Measurements from ENCODE around the gene NCR2.
A peak's percentile ranks its signal among the peaks of the same experiment; 100 is the strongest.

The NCR2 gene, protein sequence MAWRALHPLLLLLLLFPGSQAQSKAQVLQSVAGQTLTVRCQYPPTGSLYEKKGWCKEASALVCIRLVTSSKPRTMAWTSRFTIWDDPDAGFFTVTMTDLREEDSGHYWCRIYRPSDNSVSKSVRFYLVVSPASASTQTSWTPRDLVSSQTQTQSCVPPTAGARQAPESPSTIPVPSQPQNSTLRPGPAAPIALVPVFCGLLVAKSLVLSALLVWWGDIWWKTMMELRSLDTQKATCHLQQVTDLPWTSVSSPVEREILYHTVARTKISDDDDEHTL

DNA sequence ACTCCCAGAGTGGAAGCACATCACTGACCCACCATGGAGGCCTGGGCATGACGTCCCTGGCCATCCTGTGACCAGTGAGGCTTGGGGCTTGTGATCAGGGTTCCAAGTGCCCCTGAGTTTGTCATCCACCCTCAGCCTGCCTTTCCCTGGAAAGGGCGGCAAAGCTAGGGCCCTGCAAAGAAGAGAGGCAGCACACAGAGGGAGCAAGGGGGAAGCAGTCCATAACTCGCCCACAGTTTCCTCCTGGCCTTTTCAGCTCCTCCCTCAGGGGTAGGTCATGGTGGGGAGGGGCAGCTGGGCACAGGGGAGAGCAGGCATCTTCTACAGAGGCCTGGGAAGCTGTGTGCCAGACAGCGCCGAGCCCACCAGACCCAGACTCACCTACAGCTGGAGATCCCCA is at the start of gene NCR2:
Gene NCR2 (plus strand): TSS at position 313 of the 400 bp plus-strand sequence. CDS start 269 bp downstream, outside the sequence.
- DNase-seq, result no peak

DNA sequence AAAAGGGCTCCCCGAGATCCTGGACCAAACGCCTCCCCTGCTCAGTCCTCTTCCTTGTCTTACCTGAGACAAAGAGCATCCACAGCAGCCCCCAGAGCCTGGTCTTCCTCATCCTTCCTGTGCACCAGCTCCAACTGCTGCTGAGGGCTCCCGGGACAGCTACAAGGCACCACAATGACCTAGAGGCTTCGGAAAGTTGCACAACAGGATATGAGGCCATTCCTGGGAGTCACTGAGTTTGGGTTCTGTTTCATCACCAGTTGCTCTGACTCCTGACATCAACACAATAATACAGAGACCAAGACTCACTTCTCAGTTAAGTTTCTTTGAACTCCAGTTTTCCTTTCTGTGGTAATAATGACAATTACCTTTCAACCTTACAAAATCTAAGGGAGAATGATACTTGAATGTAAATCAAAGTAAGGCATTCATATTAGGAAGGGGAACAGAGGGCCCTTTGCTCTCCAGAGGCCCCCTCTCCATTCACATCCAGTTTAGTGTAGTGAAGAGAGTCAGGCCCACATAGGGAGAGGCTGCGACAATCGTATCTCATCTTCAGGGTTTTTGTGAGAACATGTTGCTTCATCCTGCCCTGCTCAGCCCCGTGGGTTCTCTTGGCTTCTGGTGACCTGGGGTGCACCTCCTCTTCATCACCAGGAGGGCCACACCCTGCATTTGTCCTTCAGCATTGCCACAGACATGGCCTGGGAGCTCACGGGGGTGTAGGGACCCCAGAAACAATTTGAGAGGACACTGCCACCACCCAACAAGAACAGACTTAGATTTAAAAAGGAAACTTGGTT is 48.7 kb upstream of the NCR2 start, which contains the start of gene TREM1:
Gene TREM1 (minus strand): TSS at position 139 of the 803 bp plus-strand sequence. CDS start 27 bp downstream, at position 112.
- no peak for DNase-seq

GRCh38 chr6:41288030-41288753 is 47.2 kb upstream of the NCR2 start:
- DNase-seq, result peak; percentile 16

DNA sequence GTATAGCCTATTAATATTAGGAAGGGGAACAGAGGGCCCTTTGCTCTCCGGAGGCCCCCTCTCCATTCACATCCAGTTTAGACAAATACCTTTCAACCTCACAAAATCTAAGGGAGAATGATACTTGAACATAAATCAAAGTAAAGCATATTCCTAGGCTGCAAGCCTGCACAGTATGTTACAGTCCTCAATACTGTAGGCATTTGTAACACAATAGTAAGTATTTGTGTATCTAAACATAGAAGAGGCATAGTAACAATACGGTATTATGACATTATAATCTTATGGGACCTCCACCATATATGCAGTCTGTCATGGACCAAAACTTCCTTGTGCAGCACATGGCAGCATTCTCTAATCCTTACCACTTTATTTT is 46.7 kb upstream of the NCR2 start:
- no peak for DNase-seq

GRCh38 chr6:41289815-41290214 is 45.6 kb upstream of the NCR2 start:
- no peak for DNase-seq

DNA sequence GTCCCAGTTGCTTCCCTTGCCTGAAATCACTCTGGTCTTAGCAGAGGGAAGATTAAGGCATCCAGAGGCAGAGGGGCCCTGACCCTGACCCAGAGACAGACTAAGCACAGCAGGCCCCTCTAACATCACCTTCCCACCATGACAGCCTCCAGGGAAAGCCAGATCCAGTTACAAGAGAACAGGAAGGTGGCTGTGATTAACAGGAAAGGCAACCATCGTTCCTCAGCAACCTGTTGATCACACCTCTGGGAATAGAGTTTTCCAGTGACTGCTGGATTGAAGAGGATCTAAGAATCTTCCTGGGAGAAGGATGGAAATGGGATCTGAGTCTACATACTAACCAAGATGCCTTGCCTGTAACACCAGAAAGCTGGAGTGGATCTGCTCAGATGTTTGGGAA is 43.7 kb upstream of the NCR2 start:
- no peak for DNase-seq

DNA sequence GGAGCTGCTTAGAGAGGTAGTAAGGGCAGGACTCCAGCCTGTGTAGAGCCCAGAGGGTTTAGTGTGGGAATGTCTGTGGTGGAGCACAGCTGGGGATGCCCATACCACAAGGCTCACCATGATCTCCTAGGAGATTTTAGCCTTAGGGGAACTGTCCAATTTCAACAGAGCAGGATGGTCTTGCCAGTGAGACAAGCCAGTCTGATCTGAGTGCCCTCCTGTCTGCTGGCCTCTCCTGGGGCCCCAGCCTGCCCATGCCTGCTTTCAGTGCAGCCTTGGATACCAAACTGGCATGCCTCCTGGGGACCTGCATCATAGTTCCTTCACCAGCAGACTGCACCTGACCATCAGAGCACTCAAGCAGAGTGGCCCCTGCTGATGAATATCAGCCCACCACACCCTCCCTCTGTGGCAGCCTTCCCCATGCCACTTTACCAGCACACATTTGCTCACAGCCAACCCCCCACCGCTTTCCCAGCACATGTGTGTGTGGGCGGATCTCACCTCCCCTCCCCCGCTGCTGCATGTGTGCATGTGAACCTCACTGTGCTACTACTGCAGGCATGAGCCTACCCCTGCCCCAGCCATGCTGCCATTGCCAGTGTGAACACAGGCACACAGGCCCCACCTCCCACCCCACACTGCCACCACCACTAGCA is 41.1 kb upstream of the NCR2 start:
- DNase-seq, result no peak

- peak; percentile 10 for DNase-seq
Observed at GRCh38 chr6:41297248-41297647, 38.2 kb upstream of the NCR2 start.

DNA sequence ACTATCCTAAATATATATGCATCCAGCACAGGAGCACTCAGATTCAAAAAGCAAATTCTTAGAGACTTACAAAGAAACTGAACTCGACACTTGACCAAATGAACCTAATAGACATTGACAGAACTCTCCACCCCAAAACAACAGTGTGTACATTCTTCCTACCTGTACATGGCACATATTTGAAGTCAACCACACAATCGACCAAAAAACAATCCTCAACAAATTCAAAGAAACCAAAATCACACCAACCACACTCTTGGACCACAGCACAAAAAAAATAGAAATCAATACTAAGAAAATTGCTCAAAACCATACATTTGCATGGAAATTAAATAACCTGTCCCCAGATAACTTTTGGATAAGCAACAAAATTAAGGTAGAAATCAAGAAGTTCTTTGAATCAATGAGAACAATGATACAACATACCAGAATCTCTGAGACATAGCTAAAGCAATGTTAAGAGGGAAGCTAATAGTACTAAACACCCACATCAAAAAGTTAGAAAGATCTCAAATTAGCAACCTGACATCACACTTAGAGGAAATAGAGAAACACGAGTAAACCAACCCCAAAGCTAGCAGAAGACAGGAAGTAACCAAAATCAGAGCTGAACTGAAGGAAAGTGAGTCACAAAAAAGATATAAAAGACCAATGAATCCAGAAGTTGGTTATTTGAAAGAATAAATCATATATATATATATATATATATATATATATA is 36.5 kb upstream of the NCR2 start:
- peak; percentile 59 for DNase-seq

- DNase-seq, result no peak
Observed at GRCh38 chr6:41302638-41303037, 32.8 kb upstream of the NCR2 start.

GRCh38 chr6:41306187-41306854 is 29.1 kb upstream of the NCR2 start:
- peak; percentile 52 for DNase-seq

DNA sequence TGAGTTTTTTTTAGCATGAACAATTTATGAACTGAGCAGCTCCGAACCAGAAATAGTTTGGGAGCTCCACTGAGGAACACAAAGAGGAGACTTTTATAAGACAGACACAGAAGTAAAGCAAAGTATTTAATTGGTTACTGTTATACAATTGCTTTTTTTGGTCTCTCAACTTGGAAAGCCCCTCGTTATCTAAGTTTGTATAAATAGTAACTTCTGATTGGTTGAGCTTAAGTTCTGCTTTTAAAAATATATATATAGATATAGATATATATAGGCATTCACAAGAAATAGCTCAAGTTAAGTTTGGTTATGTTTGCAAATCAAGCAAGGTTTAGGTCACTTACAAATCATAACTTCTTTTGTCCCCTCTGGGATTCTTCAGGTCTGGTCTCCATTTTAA is 20.2 kb upstream of the NCR2 start:
- no peak for DNase-seq

DNA sequence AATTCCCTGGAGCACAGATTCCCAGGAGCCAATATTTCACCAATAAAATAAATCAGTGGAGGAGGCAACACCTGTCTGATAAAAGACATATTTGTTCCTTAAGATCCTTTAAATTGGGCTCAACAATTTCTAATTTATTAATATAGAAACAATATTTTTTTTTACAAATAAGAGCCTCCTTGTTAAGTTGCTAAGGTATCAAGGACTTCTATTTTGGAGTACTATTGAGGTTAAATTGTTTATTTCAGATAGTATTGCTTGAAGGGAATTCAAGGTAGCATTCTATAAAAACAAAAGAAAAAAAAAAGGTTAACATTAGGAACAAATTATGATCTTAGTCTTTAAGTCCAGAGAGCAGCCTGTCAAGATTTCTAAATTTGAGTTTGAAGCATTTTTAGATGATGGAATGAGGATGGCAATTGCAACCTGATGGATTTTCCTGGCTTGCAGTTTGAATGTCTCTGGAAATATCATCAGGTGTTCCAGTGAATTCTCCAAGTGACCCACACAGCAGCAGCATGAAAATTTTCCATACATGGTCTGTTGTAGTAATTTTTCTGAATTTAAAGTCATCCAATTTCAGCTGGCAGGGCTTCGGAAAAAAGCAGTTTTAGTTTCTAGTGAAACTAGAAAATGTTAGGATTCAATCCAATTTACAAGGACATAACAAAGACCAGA is 19.3 kb upstream of the NCR2 start:
- DNase-seq, result no peak

DNA sequence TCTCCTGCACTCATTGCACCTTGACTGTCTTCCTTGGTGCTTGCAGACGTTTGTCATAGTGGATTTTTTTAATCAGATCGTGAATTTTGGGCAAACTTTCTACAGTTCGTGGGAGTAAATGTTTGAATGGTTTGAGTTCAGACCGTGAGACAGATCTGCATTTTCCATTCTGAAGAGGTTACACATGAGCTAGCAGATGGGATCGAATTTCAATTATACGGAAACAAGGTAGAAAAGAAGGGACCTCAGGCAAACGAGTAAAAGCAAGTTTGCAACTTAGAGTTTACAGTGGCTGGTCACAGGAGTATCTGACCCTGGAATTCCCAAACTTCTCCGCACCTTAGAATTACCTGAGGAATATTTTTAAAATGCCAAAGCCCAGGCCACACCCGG is 17.2 kb upstream of the NCR2 start:
- DNase-seq, result no peak

- peak; percentile 88 for DNase-seq
Observed at GRCh38 chr6:41318654-41319565, 16.5 kb upstream of the NCR2 start.

GRCh38 chr6:41321183-41321582 is 14.2 kb upstream of the NCR2 start:
- DNase-seq, result no peak

DNA sequence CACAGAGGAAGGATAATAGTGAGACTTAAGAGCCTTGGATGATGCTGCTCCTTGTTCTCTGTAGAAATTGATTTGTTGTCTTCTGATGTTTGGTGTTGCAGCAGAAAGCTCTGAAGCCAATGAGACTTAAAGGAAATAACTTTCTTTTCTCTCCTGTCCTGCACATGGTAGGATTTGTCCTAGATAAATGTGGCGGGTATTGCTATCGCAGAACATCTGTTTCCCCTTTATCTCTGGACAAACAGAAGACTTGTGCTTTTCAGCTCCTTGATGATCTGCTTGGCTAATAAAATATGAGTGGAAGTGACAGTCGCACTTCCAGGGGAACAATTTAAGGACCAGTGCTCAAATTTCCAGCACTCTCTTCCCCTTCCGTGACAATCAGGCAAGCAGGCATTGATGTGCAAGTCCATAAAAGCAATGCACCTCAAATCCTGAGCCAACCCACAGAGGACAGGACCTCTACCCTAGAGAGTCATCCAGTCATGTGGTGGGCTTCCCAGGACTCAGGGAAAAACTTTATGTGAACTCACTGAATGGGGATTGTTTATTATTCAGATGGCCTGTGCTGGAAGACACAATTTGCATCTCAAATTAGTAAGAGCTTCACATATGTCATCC is 9.9 kb upstream of the NCR2 start:
- no peak for DNase-seq

DNA sequence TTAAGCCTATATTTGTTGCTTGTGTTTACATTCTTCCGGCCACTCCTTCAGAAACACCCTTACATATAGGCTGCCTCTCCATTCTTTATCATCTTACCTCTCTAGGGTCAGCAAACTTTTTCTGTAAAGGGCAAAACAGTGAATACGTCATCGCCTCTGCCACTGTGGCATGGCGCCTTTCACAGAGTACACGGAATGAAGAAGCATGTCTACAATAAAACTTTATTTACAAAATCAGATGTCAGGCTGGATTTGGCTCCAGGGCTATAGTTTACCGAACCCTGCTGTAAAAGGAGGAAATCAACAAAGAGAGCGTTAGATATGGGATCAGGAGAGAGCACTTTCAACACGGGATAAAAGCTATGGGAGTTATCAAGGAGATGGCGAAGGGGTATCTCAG is 9.3 kb upstream of the NCR2 start:
- no peak for DNase-seq

GRCh38 chr6:41327177-41327576 is 8.2 kb upstream of the NCR2 start:
- DNase-seq, result no peak
